PC-3 (cell line): Measurements from ENCODE around the gene FOXN4.

ENCODE experiments used
- CTCF ChIP-seq: fragments of 300-600 bp; sonication (generic); conservative IDR thresholded peaks from 2 replicates; pipeline ENCODE4 v1.5.1; 2017; ENCODE audit warnings: antibody characterized with exemption, low read depth, mild to moderate bottlenecking, low read length
- EZH2 ChIP-seq: fragments of 300-600 bp; sonication (generic); IDR thresholded peaks from one replicate; pipeline ENCODE4 v1.6.1; 2017; ENCODE audit warnings: antibody characterized with exemption, mild to moderate bottlenecking, low read length; ENCODE audit not compliant: unreplicated experiment
- EZH2phosphoT487 ChIP-seq: fragments of 300-600 bp; sonication (generic); IDR thresholded peaks from 2 replicates; pipeline ENCODE4 v1.6.1; 2018; ENCODE audit warnings: mild to moderate bottlenecking, antibody characterized with exemption, low read length, borderline replicate concordance

- TF ChIP-seq CTCF (no peak), EZH2 (no peak), EZH2phosphoT487 (no peak)
Measured at GRCh38 chr12:109236257-109236656, 72.8 kb downstream of the FOXN4 start.
